Measurements from ENCODE around the gene ADPRS. TPM values are rescaled to one million over a fixed set of nuclear protein-coding genes. Genes with fewer than 3 reads are reported as not detected.

Gene ADPRS
- total RNA-seq, 1 experiment from 2014 or later, result 30.0 TPM

DNA sequence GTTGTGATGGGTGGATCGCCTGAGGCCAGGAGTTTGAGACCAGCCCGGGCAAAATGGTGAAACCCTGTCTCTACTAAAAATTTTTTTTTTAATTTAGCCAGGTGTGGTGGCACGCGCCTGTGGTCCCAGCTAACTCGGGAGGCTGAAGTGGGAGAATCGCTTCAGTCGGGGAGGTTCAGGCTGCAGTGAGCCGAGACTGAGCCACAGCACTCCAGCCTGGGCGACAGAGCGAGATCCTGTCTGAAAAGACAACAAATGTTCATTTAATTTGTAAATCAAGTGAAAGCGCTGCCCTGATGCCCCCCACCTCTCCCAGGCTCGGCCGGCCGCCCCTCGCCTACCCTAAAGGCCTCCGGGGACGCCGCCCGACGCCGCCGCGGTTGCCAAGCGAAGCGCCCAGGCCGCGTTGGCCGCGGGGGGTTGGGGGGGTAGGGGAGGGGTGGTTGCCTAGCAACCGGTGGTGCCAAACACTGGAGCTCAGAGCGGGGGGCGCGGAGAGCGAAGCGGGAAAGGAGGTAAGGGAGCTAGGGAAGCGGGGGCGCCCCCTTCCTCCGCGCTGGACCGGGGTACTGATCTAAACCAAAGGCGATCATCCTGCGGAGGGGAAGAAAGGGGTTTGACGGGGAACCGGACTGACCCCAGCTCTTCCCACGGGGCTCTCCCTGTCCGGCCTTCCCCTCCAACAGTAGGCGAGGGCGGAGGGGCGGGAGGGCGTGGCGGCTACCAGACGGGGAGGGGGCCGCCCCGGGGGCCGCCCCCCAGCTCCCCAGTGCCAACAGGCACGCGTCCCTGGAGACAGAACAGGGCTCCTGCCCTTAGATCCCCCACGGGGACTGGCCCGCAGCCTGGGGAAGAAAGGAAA, 4.8 kb upstream of the ADPRS start, which contains the start of gene TEKT2:
Gene TEKT2 (plus strand): TSS at position 460 of the 862 bp plus-strand sequence. CDS start 828 bp downstream, outside the sequence.
- 0 out of 2 replicates have a peak within 1 kb of the TSS, but pooled peaks have one; percentile 43 for H2AFZ ChIP-seq
- no peak within 1 kb of the TSS for H3K27ac ChIP-seq
- POLR2A ChIA-PET (ENCODE audit: unreplicated experiment), result no interaction called here
- no peaks in the 10 kb centered on the region for H4K20me1 ChIP-seq (ENCODE audit: insufficient read depth)
- intact Hi-C loops (cut with micrococcal nuclease; ENCODE audit: unreplicated experiment), result no loop called here
- H3F3A ChIP-seq (ENCODE audit: insufficient read depth, low read depth), result peaks cover 18% of the 10 kb centered on the region; the same call in 1 of the 2 replicates
- no peaks in the 10 kb centered on the region for H3K27me3 ChIP-seq (ENCODE audit: insufficient read depth, low read depth)
- peak in 1 of 2 experiments; percentile 27 for DNase-seq
- no peaks in the 10 kb centered on the region for H3K9me2 ChIP-seq (ENCODE audit: insufficient read depth)
- H3K4me3 ChIP-seq, result peak within 1 kb of the TSS; percentile 18; the same call in 1 of the 2 replicates
- H3K9me3 ChIP-seq (ENCODE audit: insufficient read depth, low read depth), result no peaks in the 10 kb centered on the region
- CTCF ChIA-PET, result interaction anchor here (0.7 kb wide), 1 partner anchor 1946 kb away, joined by 9 read pairs; no protein-coding TSS in a partner anchor
- H3K4me1 ChIP-seq (replicated peaks; ENCODE audit: insufficient read depth), result peaks cover 17% of the 10 kb centered on the region
- H3K79me2 ChIP-seq (ENCODE audit: low read depth), result peaks cover under 1% of the 10 kb centered on the region; the same call in 1 of the 2 replicates
- H3K36me3 ChIP-seq (ENCODE audit: low read depth), result no peaks in the 10 kb centered on the region
- BruUV-seq (replicated peaks), result no TSS peak
- H3K4me2 ChIP-seq, result peak within 1 kb of the TSS; percentile 60
- no peak for TF ChIP-seq EZH2 (IDR thresholded peaks at IDR 0.05; ENCODE audit: low read depth)
- no peak for TF ChIP-seq CTCF (conservative IDR thresholded peaks at IDR 0.05)

DNA sequence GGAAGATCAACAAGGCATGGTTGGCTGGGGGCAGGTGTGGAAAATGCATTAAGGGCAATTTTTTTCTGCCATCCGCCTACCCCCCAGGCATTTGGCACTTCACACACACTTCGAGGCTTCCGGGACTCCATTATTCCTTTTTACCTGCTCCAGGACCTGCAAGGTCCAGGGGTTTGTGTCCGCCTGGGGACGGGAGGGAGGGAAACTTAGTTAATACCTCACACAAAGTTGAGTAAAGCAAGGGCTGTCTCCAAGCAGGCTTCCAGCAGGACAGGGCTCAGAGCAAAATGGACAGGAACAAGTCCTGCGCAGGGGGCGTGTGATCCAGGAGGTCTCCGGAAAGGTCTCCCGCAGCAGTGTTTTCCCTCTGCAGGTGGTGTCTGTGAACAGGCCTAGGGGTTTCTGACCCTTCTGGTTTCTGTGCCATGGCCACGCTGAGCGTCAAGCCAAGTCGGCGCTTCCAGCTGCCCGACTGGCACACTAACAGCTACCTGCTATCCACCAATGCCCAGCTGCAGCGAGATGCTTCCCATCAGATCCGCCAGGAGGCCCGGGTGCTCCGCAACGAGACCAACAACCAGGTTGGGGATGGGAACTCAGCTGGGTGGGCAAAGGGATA, 4.1 kb upstream of the ADPRS start:
- no TSS peak for BruUV-seq (replicated peaks)
- TF ChIP-seq CTCF (conservative IDR thresholded peaks at IDR 0.05), result no peak
- TF ChIP-seq EZH2 (IDR thresholded peaks at IDR 0.05; ENCODE audit: low read depth), result no peak
- 0 out of 2 replicates have a peak overlapping the region, but pooled peaks have one; percentile 43 for H2AFZ ChIP-seq
- H3K79me2 ChIP-seq (ENCODE audit: low read depth), result peaks cover 8% of the 10 kb centered on the region
- peaks cover 17% of the 10 kb centered on the region for H3K4me1 ChIP-seq (replicated peaks; ENCODE audit: insufficient read depth)
- H3K9me3 ChIP-seq (ENCODE audit: insufficient read depth, low read depth), result no peaks in the 10 kb centered on the region
- no peaks in the 10 kb centered on the region for H4K20me1 ChIP-seq (ENCODE audit: insufficient read depth)
- no peak for DNase-seq
- intact Hi-C loops (cut with micrococcal nuclease; ENCODE audit: unreplicated experiment), result no loop called here
- H3K9me2 ChIP-seq (ENCODE audit: insufficient read depth), result no peaks in the 10 kb centered on the region
- peaks cover 18% of the 10 kb centered on the region; the same call in 1 of the 2 replicates for H3F3A ChIP-seq (ENCODE audit: insufficient read depth, low read depth)
- no peak overlapping the region for H3K27ac ChIP-seq
- ChIA-PET POLR2A (ENCODE audit: unreplicated experiment) (no interaction called here), CTCF (no interaction called here)
- no peaks in the 10 kb centered on the region for H3K36me3 ChIP-seq (ENCODE audit: low read depth)
- peak overlapping the region; percentile 60 for H3K4me2 ChIP-seq
- no peak overlapping the region; the same call in 1 of the 2 replicates for H3K4me3 ChIP-seq
- H3K27me3 ChIP-seq (ENCODE audit: insufficient read depth, low read depth), result no peaks in the 10 kb centered on the region

- no peak overlapping the region for H3K27ac ChIP-seq
- no peak for TF ChIP-seq EZH2 (IDR thresholded peaks at IDR 0.05; ENCODE audit: low read depth)
- no peak for TF ChIP-seq CTCF (conservative IDR thresholded peaks at IDR 0.05)
- no peaks in the 10 kb centered on the region for H3K9me2 ChIP-seq (ENCODE audit: insufficient read depth)
- H3K4me3 ChIP-seq, result no peak overlapping the region
- intact Hi-C loops (cut with micrococcal nuclease; ENCODE audit: unreplicated experiment), result no loop called here
- DNase-seq, result no peak
- ChIA-PET POLR2A (ENCODE audit: unreplicated experiment) (no interaction called here), CTCF (no interaction called here)
- no peaks in the 10 kb centered on the region for H4K20me1 ChIP-seq (ENCODE audit: insufficient read depth)
- BruUV-seq (replicated peaks), result no TSS peak
- no peak overlapping the region for H2AFZ ChIP-seq
- peaks cover 13% of the 10 kb centered on the region for H3K79me2 ChIP-seq (ENCODE audit: low read depth)
- H3K27me3 ChIP-seq (ENCODE audit: insufficient read depth, low read depth), result no peaks in the 10 kb centered on the region
- no peaks in the 10 kb centered on the region for H3K36me3 ChIP-seq (ENCODE audit: low read depth)
- H3K4me2 ChIP-seq, result no peak overlapping the region
- H3K9me3 ChIP-seq (ENCODE audit: insufficient read depth, low read depth), result no peaks in the 10 kb centered on the region
- peaks cover 16% of the 10 kb centered on the region; the same call in 1 of the 2 replicates for H3F3A ChIP-seq (ENCODE audit: insufficient read depth, low read depth)
- H3K4me1 ChIP-seq (replicated peaks; ENCODE audit: insufficient read depth), result peaks cover 18% of the 10 kb centered on the region
Measured at GRCh38 chr1:36085126-36085525, 3.6 kb upstream of the ADPRS start.
